Measurements from ENCODE around the gene P4HA2. TPM values are rescaled to one million over a fixed set of nuclear protein-coding genes. Genes with fewer than 3 reads are reported as not detected.
A peak's percentile ranks its signal among the peaks of the same experiment; 100 is the strongest.

Gene P4HA2
- polyA plus RNA-seq, 1 donor (not counting 4 experiments of a cell fraction or from before 2014, with no cell fraction given), result 93.6 TPM

GRCh38 chr5:132267166-132267739 lies 39.6 kb upstream of the P4HA2 start:
- H3K79me2 ChIP-seq (ENCODE audit: control insufficient read depth, insufficient read depth, low read length), result peaks cover 3% of the 10 kb centered on the region
- H3K27me3 ChIP-seq (ENCODE audit: control insufficient read depth, extremely low read depth, insufficient read depth, low read length), result no peaks in the 10 kb centered on the region
- no peak overlapping the region for H3K27ac ChIP-seq (ENCODE audit: control insufficient read depth, insufficient read depth, low read length)
- TF ChIP-seq CTCF (optimal IDR thresholded peaks at IDR 0.05 in 1 of 3, IDR thresholded peaks at IDR 0.05 in 1 of 3, conservative IDR thresholded peaks at IDR 0.05 in 1 of 3; ENCODE audit: extremely low read depth in 1 of 3, insufficient read depth in 2 of 3, low read length in 3 of 3), result no peak
- no peak for TF ChIP-seq EZH2 (IDR thresholded peaks at IDR 0.05; ENCODE audit: low read length)
- H3K9ac ChIP-seq (ENCODE audit: control insufficient read depth, extremely low read depth, insufficient read depth, low read length), result no peak overlapping the region
- peaks cover 44 to 63% of the 10 kb centered on the region in 2 experiments for H3K36me3 ChIP-seq (ENCODE audit: control insufficient read depth in 2 of 2, extremely low read depth in 1 of 2, insufficient read depth in 2 of 2, low read length in 2 of 2)
- no peaks in the 10 kb centered on the region for H3K9me3 ChIP-seq (ENCODE audit: control insufficient read depth, low read depth, low read length)
- H3K4me1 ChIP-seq (ENCODE audit: control insufficient read depth, extremely low read depth, insufficient read depth, low read length), result peaks cover 21% of the 10 kb centered on the region
- peaks cover 2% of the 10 kb centered on the region for H4K20me1 ChIP-seq (ENCODE audit: control insufficient read depth, extremely low read depth, insufficient read depth, low read length)
- no peak for DNase-seq (ENCODE audit: low read depth, low spot score)
- no peak overlapping the region for H3K4me3 ChIP-seq (ENCODE audit: control insufficient read depth in 2 of 3, extremely low read depth in 1 of 3, insufficient read depth in 2 of 3, low read depth in 1 of 3, low read length in 3 of 3)
- FAIRE-seq, result no peak
- H3K4me2 ChIP-seq (ENCODE audit: control insufficient read depth, extremely low read depth, insufficient read depth, low read depth, low read length), result no peak overlapping the region
- H3K9me1 ChIP-seq (ENCODE audit: control insufficient read depth, extremely low read depth, insufficient read depth, low read length), result peaks cover 2% of the 10 kb centered on the region
- dilution Hi-C loops (cut with MboI; ENCODE audit: extremely low pct_ligation_motif_present, low sequenced_read_pairs), result no loop called here
- H2AFZ ChIP-seq (ENCODE audit: control insufficient read depth, low read length), result no peak overlapping the region

- Histone ChIP-seq H4K20me1 (ENCODE audit: control insufficient read depth, extremely low read depth, insufficient read depth, low read length) (peaks cover 2% of the 10 kb centered on the region), H3K9ac (ENCODE audit: control insufficient read depth, extremely low read depth, insufficient read depth, low read length) (no peak overlapping the region), H3K79me2 (ENCODE audit: control insufficient read depth, insufficient read depth, low read length) (peaks cover 6% of the 10 kb centered on the region), H3K27me3 (ENCODE audit: control insufficient read depth, extremely low read depth, insufficient read depth, low read length) (no peaks in the 10 kb centered on the region), H3K36me3 (ENCODE audit: control insufficient read depth in 2 of 2, extremely low read depth in 1 of 2, insufficient read depth in 2 of 2, low read length in 2 of 2) (peaks cover 44 to 61% of the 10 kb centered on the region in 2 experiments), H3K4me3 (ENCODE audit: control insufficient read depth in 2 of 3, extremely low read depth in 1 of 3, insufficient read depth in 2 of 3, low read depth in 1 of 3, low read length in 3 of 3) (no peak overlapping the region), H3K27ac (ENCODE audit: control insufficient read depth, insufficient read depth, low read length) (peak overlapping the region; percentile 78), H3K4me2 (ENCODE audit: control insufficient read depth, extremely low read depth, insufficient read depth, low read depth, low read length) (no peak overlapping the region), H3K4me1 (ENCODE audit: control insufficient read depth, extremely low read depth, insufficient read depth, low read length) (peaks cover 21% of the 10 kb centered on the region), H3K9me1 (ENCODE audit: control insufficient read depth, extremely low read depth, insufficient read depth, low read length) (peaks cover 2% of the 10 kb centered on the region), H2AFZ (ENCODE audit: control insufficient read depth, low read length) (no peak overlapping the region), H3K9me3 (ENCODE audit: control insufficient read depth, low read depth, low read length) (no peaks in the 10 kb centered on the region)
- TF ChIP-seq CTCF (optimal IDR thresholded peaks at IDR 0.05 in 1 of 3, IDR thresholded peaks at IDR 0.05 in 1 of 3, conservative IDR thresholded peaks at IDR 0.05 in 1 of 3; ENCODE audit: extremely low read depth in 1 of 3, insufficient read depth in 2 of 3, low read length in 3 of 3), result no peak
- TF ChIP-seq EZH2 (IDR thresholded peaks at IDR 0.05; ENCODE audit: low read length), result no peak
- dilution Hi-C loops (cut with MboI; ENCODE audit: extremely low pct_ligation_motif_present, low sequenced_read_pairs), result no loop called here
- DNase-seq (ENCODE audit: low read depth, low spot score) (no peak), FAIRE-seq (no peak)
Measured at GRCh38 chr5:132266836-132267160, 39.1 kb upstream of the P4HA2 start.
